SK-N-SH (cell line): ENCODE results near the gene SULT1B1. TPM values are rescaled to one million over a fixed set of nuclear protein-coding genes. Genes with fewer than 3 reads are reported as not detected.

Experiments used
- CTCF ChIA-PET: fragments of 300-600, 350-600 bp; formaldehyde crosslinking; extraction: SDS; loops from one replicate; lab custom pipeline; 2021; lab: Yijun Ruan, JAX
- POLR2A ChIA-PET: fragments of 350-600 bp; sonication (Branson Sonifier 250); formaldehyde crosslinking; extraction: SDS; loops from one replicate; lab custom pipeline; 2020; ENCODE audit warnings: antibody characterized with exemption, inconsistent platforms; lab: Yijun Ruan, JAX
- DNase-seq: peaks from one replicate; pipeline ENCODE4 v3.0.0; 2012
- H2AFZ ChIP-seq: fragments of 200-600 bp; sonication (generic); 2 replicates; pipeline ENCODE4 v1.8.1; 2016; ENCODE audit warnings: antibody characterized with exemption, mild to moderate bottlenecking, low read depth
- H3F3A ChIP-seq: fragments of 200-600 bp; sonication (generic); replicated peaks from 2 replicates; pipeline ENCODE3; 2016; ENCODE audit warnings: antibody characterized with exemption, mild to moderate bottlenecking; ENCODE audit not compliant: insufficient read depth
- H3K27ac ChIP-seq, 2 experiments: fragments of 200-500 bp in 1 of 2; fragments of 200-600 bp in 1 of 2; sonication (Bioruptor generic) in 1 of 2; sonication (generic), shearing (Covaris generic) in 1 of 2; 2 replicates each; pipeline versions ENCODE4 v1.5.1 to v1.6.1; 2014 to 2016; ENCODE audit warnings: low read depth in 2 of 2, inconsistent platforms in 1 of 2, low read length in 1 of 2, mild to moderate bottlenecking in 1 of 2, mixed read lengths in 1 of 2
- H3K27me3 ChIP-seq: fragments of 200-600 bp; sonication (generic), shearing (Covaris generic); 2 replicates; pipeline ENCODE4 v1.6.1; 2016; ENCODE audit warnings: mixed run types; ENCODE audit not compliant: insufficient read depth
- H3K36me3 ChIP-seq, 2 experiments: fragments of 200-500 bp in 1 of 2; fragments of 200-600 bp in 1 of 2; sonication (Bioruptor generic) in 1 of 2; sonication (generic) in 1 of 2; replicated peaks in 1 of 2; 2 replicates each; pipeline versions ENCODE3 to v1.5.1; 2014 to 2016; ENCODE audit warnings: low read length in 1 of 2, mild to moderate bottlenecking in 1 of 2; ENCODE audit not compliant: insufficient read depth in 2 of 2, control insufficient read depth in 1 of 2
- H3K4me1 ChIP-seq, 2 experiments: fragments of 200-500 bp in 1 of 2; fragments of 200-600 bp in 1 of 2; sonication (Bioruptor generic) in 1 of 2; sonication (generic), shearing (Covaris generic) in 1 of 2; 2 replicates each; pipeline versions ENCODE4 v1.5.1 to v1.6.1; 2014 to 2016; ENCODE audit warnings: low read depth in 1 of 2, low read length in 1 of 2, mixed run types in 1 of 2; ENCODE audit not compliant: insufficient read depth in 2 of 2, control insufficient read depth in 1 of 2
- H3K4me2 ChIP-seq: fragments of 200-600 bp; sonication (generic), shearing (Covaris generic); 2 replicates; pipeline ENCODE4 v1.6.1; 2017; ENCODE audit warnings: mixed run types
- H3K4me3 ChIP-seq, 2 experiments: fragments of 200-500 bp in 1 of 2; fragments of 200-600 bp in 1 of 2; sonication (Bioruptor generic) in 1 of 2; sonication (generic), shearing (Covaris generic) in 1 of 2; 2 replicates each; pipeline versions ENCODE4 v1.5.1 to v1.8.1; 2014 to 2016; ENCODE audit warnings: low read depth in 2 of 2, inconsistent platforms in 1 of 2, low read length in 1 of 2, mild to moderate bottlenecking in 1 of 2, mixed read lengths in 1 of 2, moderate library complexity in 1 of 2
- H3K79me2 ChIP-seq: fragments of 200-600 bp; sonication (generic); 2 replicates; pipeline ENCODE4 v1.8.1; 2017; ENCODE audit warnings: mild to moderate bottlenecking; ENCODE audit not compliant: insufficient read depth
- H3K9ac ChIP-seq: fragments of 200-600 bp; sonication (generic); 2 replicates; pipeline ENCODE4 v1.6.1; 2017; ENCODE audit warnings: mixed run types
- H3K9me2 ChIP-seq: fragments of 200-600 bp; sonication (generic); 2 replicates; pipeline ENCODE4 v1.6.1; 2017; ENCODE audit warnings: mixed run types
- H3K9me3 ChIP-seq: fragments of 200-600 bp; sonication (generic); 2 replicates; pipeline ENCODE4 v1.6.1; 2017; ENCODE audit warnings: mixed run types, mild to moderate bottlenecking, moderate library complexity
- H4K20me1 ChIP-seq: fragments of 200-600 bp; sonication (generic); 2 replicates; pipeline ENCODE4 v1.6.1; 2017; ENCODE audit warnings: mild to moderate bottlenecking, mixed run types; ENCODE audit not compliant: insufficient read depth
- CHD2 ChIP-seq: fragments of 150-350 bp; IDR thresholded peaks from 2 replicates; pipeline ENCODE4 v1.6.1; 2018; ENCODE audit warnings: low read length; ENCODE audit not compliant: partially characterized antibody
- EP300 ChIP-seq, 2 experiments: IDR thresholded peaks; 2 replicates each; pipeline versions ENCODE4 v1.4.0 to v1.6.1; 2012; ENCODE audit warnings: borderline replicate concordance in 1 of 2, low read depth in 1 of 2, low read length in 1 of 2
- EZH2phosphoT487 ChIP-seq: fragments of 200-600 bp; sonication (generic); IDR thresholded peaks from 2 replicates; pipeline ENCODE4 v1.6.1; 2017; ENCODE audit warnings: low read depth, mixed run types, mild to moderate bottlenecking, antibody characterized with exemption, moderate library complexity, borderline replicate concordance
- FOSL2 ChIP-seq: IDR thresholded peaks from 2 replicates; pipeline ENCODE4 v1.4.0; 2012; ENCODE audit warnings: low read depth, mild to moderate bottlenecking, moderate library complexity, borderline replicate concordance
- GATA2 ChIP-seq: sonication (generic); formaldehyde crosslinking; IDR thresholded peaks from 2 replicates; pipeline ENCODE4 v1.5.0; 2020; ENCODE audit warnings: mild to moderate bottlenecking, missing genetic modification reagents
- JUND ChIP-seq: IDR thresholded peaks from 2 replicates; pipeline ENCODE4 v1.4.0; 2012
- MEF2A ChIP-seq: IDR thresholded peaks from 2 replicates; pipeline ENCODE4 v1.4.0; 2012; ENCODE audit warnings: low read depth, borderline replicate concordance
- NFIC ChIP-seq: IDR thresholded peaks from 2 replicates; pipeline ENCODE4 v1.4.0; 2012; ENCODE audit warnings: borderline replicate concordance
- POLR2AphosphoS5 ChIP-seq: IDR thresholded peaks from 2 replicates; pipeline ENCODE4 v1.6.1; 2012; ENCODE audit warnings: low read depth, low read length
- RAD21 ChIP-seq: IDR thresholded peaks from 2 replicates; pipeline ENCODE4 v1.6.1; 2012; ENCODE audit warnings: mild to moderate bottlenecking, low read length
- TAF1 ChIP-seq: IDR thresholded peaks from 2 replicates; pipeline ENCODE4 v1.6.1; 2012; ENCODE audit warnings: low read depth, mild to moderate bottlenecking, low read length, moderate library complexity, borderline replicate concordance
- TCF12 ChIP-seq: IDR thresholded peaks from 2 replicates; pipeline ENCODE4 v1.4.0; 2012
- YY1 ChIP-seq: IDR thresholded peaks from 2 replicates; pipeline ENCODE4 v1.4.0; 2012; ENCODE audit warnings: low read depth, mild to moderate bottlenecking
- WGBS: methylation state at CpG from one replicate; pipeline ENCODE4 v1.1.6; 2017; ENCODE audit warnings: low lambda C conversion rate; 5-methylcytosine and 5-hydroxymethylcytosine counted together
- polyA plus RNA-seq, 3 experiments: library from polyadenylated mRNA; depleted of rRNA; stranded (reverse); fragments of >200 nt; gene quantifications; 2 replicates each; pipeline ENCODE4 v1.2.3, GENCODE V29; 2012
- TF ChIP-seq, protein P1 (sequence below): fragments of 150-350 bp; IDR thresholded peaks from 2 replicates; pipeline ENCODE4 v1.6.1; 2017; ENCODE audit warnings: antibody characterized with exemption, low read length, low read depth, borderline replicate concordance
- TF ChIP-seq, protein P2 (sequence below): IDR thresholded peaks from 2 replicates; pipeline ENCODE4 v1.4.0; 2012; ENCODE audit warnings: low read depth, borderline replicate concordance
- TF ChIP-seq, protein P3 (sequence below): IDR thresholded peaks from 2 replicates; pipeline ENCODE4; 2012
- TF ChIP-seq, protein P4 (sequence below): fragments of 150-350 bp; IDR thresholded peaks from 2 replicates; pipeline ENCODE4 v1.6.1; 2016; ENCODE audit warnings: mild to moderate bottlenecking, low read depth, low read length
- TF ChIP-seq, protein P5 (sequence below): fragments of 200-600 bp; sonication (generic); IDR thresholded peaks from 2 replicates; pipeline ENCODE4 v1.6.1; 2017; ENCODE audit warnings: antibody characterized with exemption, mild to moderate bottlenecking, moderate library complexity
- TF ChIP-seq, protein P6 (sequence below): IDR thresholded peaks from 2 replicates; pipeline ENCODE4 v1.4.0; 2012; ENCODE audit warnings: low read depth, borderline replicate concordance
- TF ChIP-seq, protein P7 (sequence below): IDR thresholded peaks from 2 replicates; pipeline ENCODE4 v1.6.1; 2012; ENCODE audit warnings: mild to moderate bottlenecking, low read depth, low read length, moderate library complexity

The SULT1B1 gene
- polyA plus RNA-seq, 1 of the 3 experiments (the other 2 are of a cell fraction) = 14.7 TPM

DNA sequence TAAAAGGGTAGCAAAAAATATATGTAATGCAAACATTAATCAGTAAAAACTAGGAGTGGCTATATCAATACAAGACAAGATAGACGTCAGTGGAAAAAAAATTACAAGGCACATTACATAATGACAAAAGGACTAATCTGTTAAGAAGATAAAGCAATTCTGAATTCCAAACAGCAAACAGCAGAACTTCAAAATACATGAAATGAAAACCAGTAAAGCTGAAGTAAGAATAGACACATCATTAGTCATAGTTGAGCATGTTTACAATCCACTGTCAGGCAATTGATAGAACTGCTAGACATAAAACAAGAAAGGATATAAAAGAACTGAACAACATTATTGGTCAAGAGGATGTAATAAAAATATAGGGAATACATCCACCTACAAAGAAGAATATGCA is 12.2 kb downstream of the SULT1B1 start:
- H3K4me2 ChIP-seq = no peak overlapping the region
- H3K9me2 ChIP-seq = no peaks in the 10 kb centered on the region
- H2AFZ ChIP-seq = no peak overlapping the region
- ChIA-PET CTCF (no interaction called here), POLR2A (no interaction called here)
- H3K27ac ChIP-seq = no peak overlapping the region; a peak in 1 of 4 replicates
- no peak overlapping the region for H3K9ac ChIP-seq
- TF ChIP-seq POLR2AphosphoS5 (no peak), EZH2phosphoT487 (no peak), YY1 (no peak), RAD21 (no peak), MEF2A (no peak), JUND (no peak), TAF1 (no peak), GATA2 (CRISPR knock-in tag) (no peak), CHD2 (no peak), NFIC (no peak), EP300 (IDR thresholded peaks at IDR 0.05; ENCODE audit: borderline replicate concordance in 1 of 2, low read depth in 1 of 2, low read length in 1 of 2) (0 out of 4 replicates have a peak, but pooled peaks of 1 of the 2 experiments have one; percentile 13), FOSL2 (0 out of 2 replicates have a peak, but pooled peaks have one; percentile 15), TCF12 (no peak)
- TF ChIP-seq, protein P1, sequence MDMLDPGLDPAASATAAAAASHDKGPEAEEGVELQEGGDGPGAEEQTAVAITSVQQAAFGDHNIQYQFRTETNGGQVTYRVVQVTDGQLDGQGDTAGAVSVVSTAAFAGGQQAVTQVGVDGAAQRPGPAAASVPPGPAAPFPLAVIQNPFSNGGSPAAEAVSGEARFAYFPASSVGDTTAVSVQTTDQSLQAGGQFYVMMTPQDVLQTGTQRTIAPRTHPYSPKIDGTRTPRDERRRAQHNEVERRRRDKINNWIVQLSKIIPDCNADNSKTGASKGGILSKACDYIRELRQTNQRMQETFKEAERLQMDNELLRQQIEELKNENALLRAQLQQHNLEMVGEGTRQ = no peak
- TF ChIP-seq, protein P2, sequence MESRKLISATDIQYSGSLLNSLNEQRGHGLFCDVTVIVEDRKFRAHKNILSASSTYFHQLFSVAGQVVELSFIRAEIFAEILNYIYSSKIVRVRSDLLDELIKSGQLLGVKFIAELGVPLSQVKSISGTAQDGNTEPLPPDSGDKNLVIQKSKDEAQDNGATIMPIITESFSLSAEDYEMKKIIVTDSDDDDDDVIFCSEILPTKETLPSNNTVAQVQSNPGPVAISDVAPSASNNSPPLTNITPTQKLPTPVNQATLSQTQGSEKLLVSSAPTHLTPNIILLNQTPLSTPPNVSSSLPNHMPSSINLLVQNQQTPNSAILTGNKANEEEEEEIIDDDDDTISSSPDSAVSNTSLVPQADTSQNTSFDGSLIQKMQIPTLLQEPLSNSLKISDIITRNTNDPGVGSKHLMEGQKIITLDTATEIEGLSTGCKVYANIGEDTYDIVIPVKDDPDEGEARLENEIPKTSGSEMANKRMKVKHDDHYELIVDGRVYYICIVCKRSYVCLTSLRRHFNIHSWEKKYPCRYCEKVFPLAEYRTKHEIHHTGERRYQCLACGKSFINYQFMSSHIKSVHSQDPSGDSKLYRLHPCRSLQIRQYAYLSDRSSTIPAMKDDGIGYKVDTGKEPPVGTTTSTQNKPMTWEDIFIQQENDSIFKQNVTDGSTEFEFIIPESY = no peak
- TF ChIP-seq, protein P3, sequence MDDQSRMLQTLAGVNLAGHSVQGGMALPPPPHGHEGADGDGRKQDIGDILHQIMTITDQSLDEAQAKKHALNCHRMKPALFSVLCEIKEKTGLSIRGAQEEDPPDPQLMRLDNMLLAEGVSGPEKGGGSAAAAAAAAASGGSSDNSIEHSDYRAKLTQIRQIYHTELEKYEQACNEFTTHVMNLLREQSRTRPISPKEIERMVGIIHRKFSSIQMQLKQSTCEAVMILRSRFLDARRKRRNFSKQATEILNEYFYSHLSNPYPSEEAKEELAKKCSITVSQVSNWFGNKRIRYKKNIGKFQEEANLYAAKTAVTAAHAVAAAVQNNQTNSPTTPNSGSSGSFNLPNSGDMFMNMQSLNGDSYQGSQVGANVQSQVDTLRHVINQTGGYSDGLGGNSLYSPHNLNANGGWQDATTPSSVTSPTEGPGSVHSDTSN = peak; percentile 33; the same call in 1 of the 2 replicates
- TF ChIP-seq, protein P4, sequence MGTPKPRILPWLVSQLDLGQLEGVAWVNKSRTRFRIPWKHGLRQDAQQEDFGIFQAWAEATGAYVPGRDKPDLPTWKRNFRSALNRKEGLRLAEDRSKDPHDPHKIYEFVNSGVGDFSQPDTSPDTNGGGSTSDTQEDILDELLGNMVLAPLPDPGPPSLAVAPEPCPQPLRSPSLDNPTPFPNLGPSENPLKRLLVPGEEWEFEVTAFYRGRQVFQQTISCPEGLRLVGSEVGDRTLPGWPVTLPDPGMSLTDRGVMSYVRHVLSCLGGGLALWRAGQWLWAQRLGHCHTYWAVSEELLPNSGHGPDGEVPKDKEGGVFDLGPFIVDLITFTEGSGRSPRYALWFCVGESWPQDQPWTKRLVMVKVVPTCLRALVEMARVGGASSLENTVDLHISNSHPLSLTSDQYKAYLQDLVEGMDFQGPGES = no peak
- TF ChIP-seq, protein P5, sequence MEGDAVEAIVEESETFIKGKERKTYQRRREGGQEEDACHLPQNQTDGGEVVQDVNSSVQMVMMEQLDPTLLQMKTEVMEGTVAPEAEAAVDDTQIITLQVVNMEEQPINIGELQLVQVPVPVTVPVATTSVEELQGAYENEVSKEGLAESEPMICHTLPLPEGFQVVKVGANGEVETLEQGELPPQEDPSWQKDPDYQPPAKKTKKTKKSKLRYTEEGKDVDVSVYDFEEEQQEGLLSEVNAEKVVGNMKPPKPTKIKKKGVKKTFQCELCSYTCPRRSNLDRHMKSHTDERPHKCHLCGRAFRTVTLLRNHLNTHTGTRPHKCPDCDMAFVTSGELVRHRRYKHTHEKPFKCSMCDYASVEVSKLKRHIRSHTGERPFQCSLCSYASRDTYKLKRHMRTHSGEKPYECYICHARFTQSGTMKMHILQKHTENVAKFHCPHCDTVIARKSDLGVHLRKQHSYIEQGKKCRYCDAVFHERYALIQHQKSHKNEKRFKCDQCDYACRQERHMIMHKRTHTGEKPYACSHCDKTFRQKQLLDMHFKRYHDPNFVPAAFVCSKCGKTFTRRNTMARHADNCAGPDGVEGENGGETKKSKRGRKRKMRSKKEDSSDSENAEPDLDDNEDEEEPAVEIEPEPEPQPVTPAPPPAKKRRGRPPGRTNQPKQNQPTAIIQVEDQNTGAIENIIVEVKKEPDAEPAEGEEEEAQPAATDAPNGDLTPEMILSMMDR = no peak
- TF ChIP-seq, protein P6, sequence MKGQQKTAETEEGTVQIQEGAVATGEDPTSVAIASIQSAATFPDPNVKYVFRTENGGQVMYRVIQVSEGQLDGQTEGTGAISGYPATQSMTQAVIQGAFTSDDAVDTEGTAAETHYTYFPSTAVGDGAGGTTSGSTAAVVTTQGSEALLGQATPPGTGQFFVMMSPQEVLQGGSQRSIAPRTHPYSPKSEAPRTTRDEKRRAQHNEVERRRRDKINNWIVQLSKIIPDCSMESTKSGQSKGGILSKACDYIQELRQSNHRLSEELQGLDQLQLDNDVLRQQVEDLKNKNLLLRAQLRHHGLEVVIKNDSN = no peak
- TF ChIP-seq, protein P7, sequence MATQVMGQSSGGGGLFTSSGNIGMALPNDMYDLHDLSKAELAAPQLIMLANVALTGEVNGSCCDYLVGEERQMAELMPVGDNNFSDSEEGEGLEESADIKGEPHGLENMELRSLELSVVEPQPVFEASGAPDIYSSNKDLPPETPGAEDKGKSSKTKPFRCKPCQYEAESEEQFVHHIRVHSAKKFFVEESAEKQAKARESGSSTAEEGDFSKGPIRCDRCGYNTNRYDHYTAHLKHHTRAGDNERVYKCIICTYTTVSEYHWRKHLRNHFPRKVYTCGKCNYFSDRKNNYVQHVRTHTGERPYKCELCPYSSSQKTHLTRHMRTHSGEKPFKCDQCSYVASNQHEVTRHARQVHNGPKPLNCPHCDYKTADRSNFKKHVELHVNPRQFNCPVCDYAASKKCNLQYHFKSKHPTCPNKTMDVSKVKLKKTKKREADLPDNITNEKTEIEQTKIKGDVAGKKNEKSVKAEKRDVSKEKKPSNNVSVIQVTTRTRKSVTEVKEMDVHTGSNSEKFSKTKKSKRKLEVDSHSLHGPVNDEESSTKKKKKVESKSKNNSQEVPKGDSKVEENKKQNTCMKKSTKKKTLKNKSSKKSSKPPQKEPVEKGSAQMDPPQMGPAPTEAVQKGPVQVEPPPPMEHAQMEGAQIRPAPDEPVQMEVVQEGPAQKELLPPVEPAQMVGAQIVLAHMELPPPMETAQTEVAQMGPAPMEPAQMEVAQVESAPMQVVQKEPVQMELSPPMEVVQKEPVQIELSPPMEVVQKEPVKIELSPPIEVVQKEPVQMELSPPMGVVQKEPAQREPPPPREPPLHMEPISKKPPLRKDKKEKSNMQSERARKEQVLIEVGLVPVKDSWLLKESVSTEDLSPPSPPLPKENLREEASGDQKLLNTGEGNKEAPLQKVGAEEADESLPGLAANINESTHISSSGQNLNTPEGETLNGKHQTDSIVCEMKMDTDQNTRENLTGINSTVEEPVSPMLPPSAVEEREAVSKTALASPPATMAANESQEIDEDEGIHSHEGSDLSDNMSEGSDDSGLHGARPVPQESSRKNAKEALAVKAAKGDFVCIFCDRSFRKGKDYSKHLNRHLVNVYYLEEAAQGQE = no peak
- no peak overlapping the region for H3K4me3 ChIP-seq
- no peaks in the 10 kb centered on the region for H3K9me3 ChIP-seq
- H3K27me3 ChIP-seq = no peaks in the 10 kb centered on the region
- H3F3A ChIP-seq = peaks cover 7% of the 10 kb centered on the region
- H4K20me1 ChIP-seq = no peaks in the 10 kb centered on the region
- 21% methylated on average over 1 of the region's 1 CpG for WGBS
- H3K79me2 ChIP-seq = no peaks in the 10 kb centered on the region
- no peaks in the 10 kb centered on the region; a peak in 1 of 4 replicates for H3K4me1 ChIP-seq
- peaks cover 2 to 23% of the 10 kb centered on the region in 2 experiments for H3K36me3 ChIP-seq
- DNase-seq = no peak
